Activated naive CD8-positive, alpha-beta T cell treated with anti-CD3 and anti-CD28 coated beads, Interleukin-2, amount 10 ng/mL, durations not matched to agents 7 days and 5 days (primary cell): ENCODE results near the gene RRP15. TPM values are rescaled to one million over a fixed set of nuclear protein-coding genes. Genes with fewer than 3 reads are reported as not detected.

Source experiments
- ATAC-seq: fragments of 150-1000 bp; cut with Tn5 transposase; one replicate; pipeline ENCODE4 v1.10.0; 2021; ENCODE audit warnings: low read depth, moderate library complexity
- POLR2A ChIA-PET: fragments of 350-600 bp; sonication (Branson Sonifier 250); formaldehyde crosslinking; loops from one replicate; lab custom pipeline; 2021; ENCODE audit warnings: antibody characterized with exemption; lab: Charles Lee
- DNase-seq: peaks from one replicate; pipeline ENCODE4 v3.0.0; 2021
- H3K27ac Mint-ChIP-seq: one replicate; pipeline ENCODE4 v1.8.0; 2022; ENCODE audit warnings: mild to moderate bottlenecking, mixed read lengths
- H3K27me3 Mint-ChIP-seq: one replicate; pipeline ENCODE4 v1.8.0; 2022; ENCODE audit warnings: mild to moderate bottlenecking, moderate library complexity, mixed read lengths
- H3K36me3 Mint-ChIP-seq: one replicate; pipeline ENCODE4 v1.8.0; 2021; ENCODE audit warnings: mild to moderate bottlenecking, mixed read lengths
- H3K4me1 Mint-ChIP-seq: one replicate; pipeline ENCODE4 v1.8.0; 2021; ENCODE audit warnings: mixed read lengths
- H3K4me3 Mint-ChIP-seq: one replicate; pipeline ENCODE4 v1.8.0; 2022; ENCODE audit warnings: mild to moderate bottlenecking, moderate library complexity, mixed read lengths
- H3K9me3 Mint-ChIP-seq: one replicate; pipeline ENCODE4 v1.8.0; 2021; ENCODE audit warnings: mixed read lengths
- total RNA-seq, 2 experiments: library from RNA; stranded (reverse); gene quantifications; one replicate each; pipeline ENCODE4 v1.2.3, GENCODE V29; 2021

The RRP15 gene
- total RNA-seq, 2 experiments from 2014 or later: 15.6 to 17.9 TPM

- Mint-ChIP-seq H3K36me3 (peaks cover 2% of the 10 kb centered on the region), H3K27ac (no peak overlapping the region), H3K9me3 (no peaks in the 10 kb centered on the region), H3K4me3 (no peak overlapping the region), H3K27me3 (peaks cover 54% of the 10 kb centered on the region), H3K4me1 (peaks cover 21% of the 10 kb centered on the region)
- no peak for DNase-seq
- POLR2A ChIA-PET: no interaction called here
- ATAC-seq: no peak
Measured at GRCh38 chr1:218349348-218350034, 64.4 kb downstream of the RRP15 start.

GRCh38 chr1:218350035-218350525 lies 65.0 kb downstream of the RRP15 start:
- Mint-ChIP-seq H3K27me3 (peaks cover 54% of the 10 kb centered on the region), H3K27ac (no peak overlapping the region), H3K4me3 (no peak overlapping the region), H3K4me1 (peaks cover 21% of the 10 kb centered on the region), H3K9me3 (no peaks in the 10 kb centered on the region), H3K36me3 (peaks cover 2% of the 10 kb centered on the region)
- no peak for ATAC-seq
- POLR2A ChIA-PET: no interaction called here
- no peak for DNase-seq

- DNase-seq: no peak
- peaks cover 21% of the 10 kb centered on the region for H3K4me1 Mint-ChIP-seq
- H3K27ac Mint-ChIP-seq: no peak overlapping the region
- POLR2A ChIA-PET: no interaction called here
- H3K27me3 Mint-ChIP-seq: peaks cover 54% of the 10 kb centered on the region
- H3K9me3 Mint-ChIP-seq: no peaks in the 10 kb centered on the region
- peak overlapping the region; percentile 67 for H3K4me3 Mint-ChIP-seq
- peaks cover 2% of the 10 kb centered on the region for H3K36me3 Mint-ChIP-seq
- no peak for ATAC-seq
Measured at GRCh38 chr1:218350801-218351266, 65.7 kb downstream of the RRP15 start.

- no peaks in the 10 kb centered on the region for H3K36me3 Mint-ChIP-seq
- H3K27me3 Mint-ChIP-seq: peaks cover 47% of the 10 kb centered on the region
- peak overlapping the region; percentile 67 for H3K4me3 Mint-ChIP-seq
- POLR2A ChIA-PET: no interaction called here
- DNase-seq (no peak), ATAC-seq (peak; percentile 72)
- H3K4me1 Mint-ChIP-seq: peaks cover 16% of the 10 kb centered on the region
- H3K27ac Mint-ChIP-seq: no peak overlapping the region
- no peaks in the 10 kb centered on the region for H3K9me3 Mint-ChIP-seq
Measured at GRCh38 chr1:218351391-218352074, 66.4 kb downstream of the RRP15 start.

- Mint-ChIP-seq H3K27me3 (peaks cover 43% of the 10 kb centered on the region), H3K27ac (no peak overlapping the region), H3K9me3 (no peaks in the 10 kb centered on the region), H3K4me1 (peaks cover 12% of the 10 kb centered on the region), H3K36me3 (no peaks in the 10 kb centered on the region), H3K4me3 (no peak overlapping the region)
- DNase-seq (no peak), ATAC-seq (no peak)
- POLR2A ChIA-PET: no interaction called here
Measured at GRCh38 chr1:218352075-218352438, 67.0 kb downstream of the RRP15 start.

- no peaks in the 10 kb centered on the region for H3K36me3 Mint-ChIP-seq
- H3K27me3 Mint-ChIP-seq: peaks cover 28% of the 10 kb centered on the region
- peaks cover 7% of the 10 kb centered on the region for H3K4me1 Mint-ChIP-seq
- H3K4me3 Mint-ChIP-seq: no peak overlapping the region
- H3K27ac Mint-ChIP-seq: no peak overlapping the region
- DNase-seq (no peak), ATAC-seq (no peak)
- POLR2A ChIA-PET: no interaction called here
- no peaks in the 10 kb centered on the region for H3K9me3 Mint-ChIP-seq
Measured at GRCh38 chr1:218353656-218354055, 68.6 kb downstream of the RRP15 start.

- Mint-ChIP-seq H3K27ac (no peak overlapping the region), H3K4me1 (peaks cover 7% of the 10 kb centered on the region), H3K9me3 (no peaks in the 10 kb centered on the region), H3K36me3 (no peaks in the 10 kb centered on the region), H3K27me3 (peaks cover 14% of the 10 kb centered on the region), H3K4me3 (no peak overlapping the region)
- DNase-seq (no peak), ATAC-seq (no peak)
- POLR2A ChIA-PET: no interaction called here
Measured at GRCh38 chr1:218355278-218355677, 70.2 kb downstream of the RRP15 start.

- Mint-ChIP-seq H3K36me3 (no peaks in the 10 kb centered on the region), H3K27me3 (peaks cover 5% of the 10 kb centered on the region), H3K4me1 (no peaks in the 10 kb centered on the region), H3K27ac (no peak overlapping the region), H3K9me3 (no peaks in the 10 kb centered on the region), H3K4me3 (no peak overlapping the region)
- ATAC-seq (no peak), DNase-seq (no peak)
- POLR2A ChIA-PET: no interaction called here
Measured at GRCh38 chr1:218357211-218357892, 72.3 kb downstream of the RRP15 start.

GRCh38 chr1:218357893-218358232 lies 72.8 kb downstream of the RRP15 start:
- H3K36me3 Mint-ChIP-seq: no peaks in the 10 kb centered on the region
- DNase-seq (no peak), ATAC-seq (no peak)
- peaks cover 5% of the 10 kb centered on the region for H3K27me3 Mint-ChIP-seq
- POLR2A ChIA-PET: no interaction called here
- no peak overlapping the region for H3K27ac Mint-ChIP-seq
- H3K4me3 Mint-ChIP-seq: no peak overlapping the region
- no peaks in the 10 kb centered on the region for H3K4me1 Mint-ChIP-seq
- H3K9me3 Mint-ChIP-seq: no peaks in the 10 kb centered on the region

GRCh38 chr1:218361298-218362065 lies 76.4 kb downstream of the RRP15 start:
- Mint-ChIP-seq H3K9me3 (no peaks in the 10 kb centered on the region), H3K36me3 (no peaks in the 10 kb centered on the region), H3K27me3 (peaks cover 2% of the 10 kb centered on the region), H3K4me3 (no peak overlapping the region), H3K27ac (no peak overlapping the region), H3K4me1 (no peaks in the 10 kb centered on the region)
- no peak for DNase-seq
- POLR2A ChIA-PET: no interaction called here
- no peak for ATAC-seq

- POLR2A ChIA-PET: no interaction called here
- Mint-ChIP-seq H3K27ac (no peak overlapping the region), H3K4me3 (no peak overlapping the region), H3K4me1 (no peaks in the 10 kb centered on the region), H3K9me3 (no peaks in the 10 kb centered on the region), H3K36me3 (no peaks in the 10 kb centered on the region), H3K27me3 (no peaks in the 10 kb centered on the region)
- ATAC-seq (no peak), DNase-seq (no peak)
Measured at GRCh38 chr1:218362418-218363076, 77.5 kb downstream of the RRP15 start.

- POLR2A ChIA-PET: no interaction called here
- Mint-ChIP-seq H3K9me3 (no peaks in the 10 kb centered on the region), H3K27ac (no peak overlapping the region)
Measured at GRCh38 chr1:218363141-218363540, 78.0 kb downstream of the RRP15 start.

More at GRCh38 chr1:218363141-218363540, 78.0 kb downstream of the RRP15 start:
- DNase-seq: no peak
- H3K36me3 Mint-ChIP-seq: no peaks in the 10 kb centered on the region
- no peak overlapping the region for H3K4me3 Mint-ChIP-seq
- H3K4me1 Mint-ChIP-seq: no peaks in the 10 kb centered on the region
- no peak for ATAC-seq
- no peaks in the 10 kb centered on the region for H3K27me3 Mint-ChIP-seq
